GM19372 (cell line): ENCODE measurements around the gene ANO3.

Source experiments
- ATAC-seq: cut with Tn5 transposase; IDR thresholded peaks from one replicate; pipeline ENCODE4 v1.9.1; 2021; ENCODE audit warnings: mild to moderate bottlenecking, low read depth, moderate library complexity; ENCODE audit not compliant: unreplicated experiment

Gene ANO3

DNA sequence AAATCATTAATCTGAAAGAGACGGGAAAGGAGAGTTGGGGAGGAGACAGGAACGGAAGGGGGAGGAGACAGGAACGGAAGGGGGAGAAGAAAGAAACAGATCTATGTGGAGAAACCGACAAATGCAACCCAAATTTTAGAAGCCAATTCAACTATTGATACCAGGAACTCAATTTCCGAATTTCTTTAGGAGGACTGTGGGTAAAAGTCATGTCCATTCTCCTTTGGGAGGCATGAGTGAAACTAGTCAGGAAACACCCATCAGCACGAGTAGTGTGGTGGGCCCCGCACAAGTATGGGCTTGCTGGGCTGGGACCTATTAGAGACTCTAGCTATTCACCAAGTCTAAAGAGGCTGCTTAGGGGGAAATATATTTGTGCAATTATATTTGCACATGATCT lies 18.1 kb downstream of the ANO3 start:
- ATAC-seq = no peak

GRCh38 chr11:26353010-26353409 lies 21.1 kb downstream of the ANO3 start:
- no peak for ATAC-seq

DNA sequence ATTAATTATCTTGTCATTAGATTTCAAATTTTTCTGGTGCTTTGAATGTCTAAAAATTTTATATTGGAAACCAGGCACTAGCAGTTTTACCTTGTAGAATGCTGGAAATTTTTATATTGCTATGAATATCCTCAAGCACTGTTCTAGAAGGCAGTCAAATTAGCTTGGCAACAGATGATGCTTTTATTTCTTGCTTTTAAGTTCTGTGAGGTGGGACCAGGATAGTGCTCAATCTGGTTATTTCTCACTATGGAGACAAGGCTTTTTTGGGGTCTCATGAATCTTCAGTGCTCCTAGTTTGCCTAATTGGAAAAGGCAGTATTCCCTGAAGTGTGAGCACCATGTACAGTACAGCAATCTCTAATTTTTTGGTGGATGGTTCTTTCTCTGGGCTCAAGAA lies 27.1 kb downstream of the ANO3 start:
- no peak for ATAC-seq

- ATAC-seq = no peak
Measured at GRCh38 chr11:26365284-26365683, 33.4 kb downstream of the ANO3 start.

GRCh38 chr11:26377619-26378018 lies 45.7 kb downstream of the ANO3 start:
- ATAC-seq = no peak

GRCh38 chr11:26399336-26399735 lies 67.4 kb downstream of the ANO3 start:
- ATAC-seq = no peak

DNA sequence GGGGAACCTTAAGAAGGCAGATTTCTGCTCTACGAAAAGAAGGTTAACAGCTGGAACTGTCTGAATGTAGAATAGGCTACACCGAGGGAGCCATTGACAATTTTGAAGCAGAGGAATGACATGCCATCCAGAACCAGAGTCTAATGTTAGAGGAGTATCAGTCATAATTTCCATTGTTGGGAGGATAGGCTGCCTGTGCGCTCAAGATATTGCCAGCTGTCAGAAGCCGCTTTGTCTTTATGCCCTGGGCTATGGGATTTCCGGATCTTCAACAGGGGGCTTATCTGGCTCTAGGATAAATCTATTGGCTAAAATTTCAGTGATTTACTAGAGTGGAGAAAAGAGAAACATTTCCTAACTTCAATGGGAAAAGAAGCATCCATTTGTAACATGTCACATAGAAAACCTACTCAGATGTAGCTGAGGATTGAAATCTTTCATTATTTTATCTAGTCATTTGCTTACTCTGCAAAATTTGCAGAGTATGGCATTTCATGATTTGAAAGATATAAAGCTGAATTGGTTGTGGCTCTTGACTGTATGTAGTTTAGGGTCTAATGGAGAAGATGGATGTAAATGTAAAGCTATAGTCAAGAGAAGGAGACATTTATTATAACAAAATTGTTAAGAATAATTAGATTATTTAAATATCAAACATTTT lies 78.9 kb downstream of the ANO3 start:
- ATAC-seq = no peak

GRCh38 chr11:26412955-26413354 lies 81.0 kb downstream of the ANO3 start:
- ATAC-seq = no peak

DNA sequence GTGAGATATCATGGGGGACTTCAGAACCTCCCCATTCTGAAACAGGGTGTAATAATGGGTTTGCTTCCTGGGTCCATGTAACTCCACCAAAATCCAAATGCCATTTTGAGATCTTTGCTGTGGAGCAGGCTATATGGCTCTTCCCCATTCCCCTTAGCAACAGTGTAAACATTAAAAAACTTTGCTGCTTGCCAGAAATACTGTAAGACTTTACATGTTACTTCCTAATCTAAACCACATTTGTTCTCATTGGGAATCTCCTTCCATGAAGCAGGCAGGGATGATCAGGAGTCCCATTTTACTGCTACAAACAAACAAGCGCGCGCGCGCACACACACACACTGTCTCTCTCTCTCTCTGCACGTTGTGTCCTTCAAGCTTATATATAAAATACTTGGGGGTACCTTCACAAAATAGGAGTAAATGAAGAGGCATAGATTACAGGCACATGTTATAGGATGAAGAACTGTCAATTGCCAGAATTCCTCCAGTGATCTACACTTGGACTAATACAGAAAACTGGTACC lies 86.5 kb downstream of the ANO3 start:
- no peak for ATAC-seq

DNA sequence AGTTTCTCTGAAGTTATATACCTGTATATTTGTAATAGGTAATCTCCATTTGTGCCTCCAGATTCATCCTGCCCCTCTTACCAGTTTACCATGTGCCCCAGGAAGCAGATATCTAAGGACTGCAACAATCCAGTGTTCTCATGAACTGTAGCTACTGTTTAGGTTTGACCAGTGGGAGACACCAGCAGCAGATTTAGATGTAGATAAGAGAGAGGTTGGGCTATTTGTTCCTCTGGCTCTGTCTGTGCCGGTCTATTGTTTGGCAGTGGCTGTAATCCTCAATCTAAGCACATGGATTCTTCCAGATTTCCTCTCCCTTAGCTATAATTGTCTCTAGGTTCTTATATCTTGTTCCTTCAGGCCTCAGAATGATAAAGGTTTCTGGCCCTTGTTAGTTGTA lies 88.4 kb downstream of the ANO3 start:
- ATAC-seq = no peak

- no peak for ATAC-seq
Measured at GRCh38 chr11:26424255-26424654, 92.3 kb downstream of the ANO3 start.

- no peak for ATAC-seq
Measured at GRCh38 chr11:26439854-26440253, 107.9 kb downstream of the ANO3 start.

- ATAC-seq = no peak
Measured at GRCh38 chr11:26442131-26442530, 110.2 kb downstream of the ANO3 start.

DNA sequence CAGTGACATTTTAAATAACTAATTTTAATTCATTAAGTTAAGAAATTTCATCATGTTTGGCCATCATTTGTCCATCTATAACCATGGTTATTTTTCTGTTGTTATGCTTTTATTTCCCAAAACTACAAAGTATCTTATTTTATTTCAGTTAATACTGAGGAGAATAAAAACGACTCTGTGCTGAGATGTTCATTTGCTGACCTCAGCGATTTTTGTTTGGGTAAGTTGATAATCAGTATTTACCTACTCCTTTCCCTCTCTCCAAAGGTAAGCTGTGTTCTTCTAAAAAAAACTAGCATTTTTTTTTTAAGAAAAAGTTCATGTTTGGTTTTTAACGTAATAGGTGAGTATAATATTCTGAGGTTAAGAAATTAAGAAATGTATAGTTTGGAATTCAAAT lies 111.7 kb downstream of the ANO3 start:
- ATAC-seq = no peak

DNA sequence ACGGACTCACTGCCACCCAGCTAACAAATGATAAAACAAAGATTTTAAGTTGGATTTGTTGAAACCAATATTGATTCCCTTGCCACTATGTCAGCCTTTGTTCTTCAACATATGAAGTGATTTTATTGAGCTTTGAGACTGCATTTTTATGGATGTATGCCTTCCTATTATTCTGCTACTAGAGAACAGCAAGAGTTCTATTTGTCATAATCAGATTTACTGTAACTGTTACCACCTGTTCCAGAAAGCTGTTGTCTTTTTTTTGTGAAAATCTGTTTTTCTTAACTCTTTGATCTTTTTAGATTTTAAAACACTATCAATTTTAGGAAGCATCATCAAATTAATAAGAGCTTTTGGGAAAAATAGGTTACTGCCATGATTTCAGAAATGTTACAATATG lies 125.7 kb downstream of the ANO3 start:
- ATAC-seq = no peak

- no peak for ATAC-seq
Measured at GRCh38 chr11:26465274-26465673, 133.3 kb downstream of the ANO3 start.

DNA sequence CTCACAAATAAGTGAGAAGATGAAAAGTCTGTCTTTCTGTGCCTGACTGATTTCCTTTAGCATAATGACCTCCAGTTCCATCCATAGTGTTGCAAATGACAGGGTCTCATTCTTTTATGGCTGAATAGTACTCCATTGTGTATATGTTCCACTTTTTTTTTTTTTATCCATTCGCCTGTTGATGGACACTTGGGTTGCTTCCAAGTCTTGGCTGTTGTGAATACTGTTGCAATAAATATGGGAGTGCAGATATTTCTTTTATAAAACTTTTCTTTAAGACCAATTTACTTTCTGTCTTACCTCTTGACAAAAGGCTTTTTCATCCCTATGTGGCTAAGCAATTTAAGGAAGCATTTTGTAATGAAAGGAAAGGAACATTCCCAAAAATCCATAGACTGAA lies 135.6 kb downstream of the ANO3 start:
- ATAC-seq = no peak

GRCh38 chr11:26470992-26471391 lies 139.1 kb downstream of the ANO3 start:
- ATAC-seq = no peak

GRCh38 chr11:26473216-26474194 lies 141.6 kb downstream of the ANO3 start:
- ATAC-seq = no peak

DNA sequence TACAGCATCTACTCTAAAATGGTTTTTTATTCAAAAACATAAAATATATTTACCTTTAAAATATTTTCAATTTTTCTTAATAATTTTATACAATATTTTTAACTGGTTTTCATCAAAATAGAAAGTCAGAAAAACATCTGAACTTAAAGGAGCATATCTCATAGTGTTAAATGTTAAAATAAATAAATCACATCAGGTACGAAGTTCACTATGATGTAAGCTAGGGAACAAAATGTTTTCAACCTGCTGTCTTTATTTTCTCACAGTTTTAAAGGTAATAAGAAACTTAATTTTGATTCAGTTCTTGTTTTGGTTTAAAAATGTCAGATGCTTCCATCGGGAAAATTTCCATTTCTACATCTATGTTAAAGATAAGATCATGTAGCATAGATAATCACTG lies 142.5 kb downstream of the ANO3 start:
- ATAC-seq = no peak

GRCh38 chr11:26477396-26477795 lies 145.5 kb downstream of the ANO3 start:
- no peak for ATAC-seq

GRCh38 chr11:26478710-26479109 lies 146.8 kb downstream of the ANO3 start:
- no peak for ATAC-seq
